Caki2 (cell line): ENCODE data around the gene KRT79. TPM values are rescaled to one million over a fixed set of nuclear protein-coding genes. Genes with fewer than 3 reads are reported as not detected.

Source experiments
- total RNA-seq: library from RNA; depleted of rRNA; stranded (reverse); fragments of >200 nt; shearing (Covaris generic); gene quantifications from 2 replicates; pipeline ENCODE4 v1.2.3, GENCODE V29; 2014; ENCODE audit warnings: low replicate concordance; rRNA removed

Gene KRT79
- total RNA-seq, 1 experiment from 2014 or later: not detected

Other genes with a start within 250 kb of the KRT79 start
- not detected in 2 replicates for gene KRT72, start 232.8 kb downstream of the KRT79 start, total RNA-seq
- 0.51 TPM in 1 of 2 replicates, not detected in the other for gene KRT73, start 215.8 kb downstream of the KRT79 start, total RNA-seq
- gene KRT2, start 182.1 kb downstream of the KRT79 start, total RNA-seq: 2.4 TPM in 1 of 2 replicates, not detected in the other
- gene KRT1, start 153.9 kb downstream of the KRT79 start, total RNA-seq: not detected in 2 replicates
- not detected in 2 replicates for gene KRT77, start 130.8 kb downstream of the KRT79 start, total RNA-seq
- not detected in 2 replicates for gene KRT76, start 57.0 kb downstream of the KRT79 start, total RNA-seq
- not detected in 2 replicates for gene KRT3, start 38.2 kb downstream of the KRT79 start, total RNA-seq
- gene KRT4, start 20.2 kb downstream of the KRT79 start, total RNA-seq: 2.0 and 2.5 TPM in 2 replicates
- not detected in 2 replicates for gene KRT78, start 14.7 kb upstream of the KRT79 start, total RNA-seq
- gene KRT8, start 70.8 kb upstream of the KRT79 start, total RNA-seq: 1,565 and 1,569 TPM in 2 replicates
- gene KRT18, start 114.8 kb upstream of the KRT79 start, total RNA-seq: 205 and 247 TPM in 2 replicates
- gene EIF4B, start 172.1 kb upstream of the KRT79 start, total RNA-seq: 834 and 874 TPM in 2 replicates
- 5.1 and 5.6 TPM in 2 replicates for gene TNS2, start 215.8 kb upstream of the KRT79 start, total RNA-seq
- gene SPRYD3, start 245.1 kb upstream of the KRT79 start, total RNA-seq: 35.2 and 48.2 TPM in 2 replicates